WTC11 (cell line): ENCODE measurements around the gene ELMO1. TPM values are rescaled to one million over a fixed set of nuclear protein-coding genes. Genes with fewer than 3 reads are reported as not detected.

ENCODE experiments used
- ATAC-seq: fragments of 200-7000 bp; cut with Tn5 transposase; 2 replicates; pipeline ENCODE4 v1.10.0; 2021; ENCODE audit warnings: mild to moderate bottlenecking, moderate library complexity
- CTCF ChIA-PET: fragments of 300-600 bp; sonication (Branson Sonifier 250); formaldehyde crosslinking; loops from one replicate; lab custom pipeline; 2021; ENCODE audit warnings: antibody characterized with exemption; lab: Charles Lee
- POLR2A ChIA-PET: fragments of 350-600 bp; sonication (Branson Sonifier 250); formaldehyde crosslinking; loops from one replicate; lab custom pipeline; 2021; ENCODE audit warnings: antibody characterized with exemption; lab: Charles Lee
- DNase-seq: peaks from one replicate; pipeline ENCODE4 v3.0.0; 2021; ENCODE audit warnings: low spot score
- H3K27ac Mint-ChIP-seq: 2 replicates; pipeline ENCODE4 v1.8.0; 2021; ENCODE audit warnings: mixed read lengths
- H3K27me3 Mint-ChIP-seq: 2 replicates; pipeline ENCODE4 v1.8.0; 2021; ENCODE audit warnings: low read depth, mild to moderate bottlenecking, moderate library complexity, mixed read lengths
- H3K36me3 Mint-ChIP-seq: 2 replicates; pipeline ENCODE4 v1.8.0; 2021; ENCODE audit warnings: mixed read lengths
- H3K4me1 Mint-ChIP-seq: 2 replicates; pipeline ENCODE4 v1.8.0; 2022; ENCODE audit warnings: mixed read lengths
- H3K4me3 Mint-ChIP-seq: 2 replicates; pipeline ENCODE4 v1.8.0; 2021; ENCODE audit warnings: mild to moderate bottlenecking, moderate library complexity, mixed read lengths
- H3K9me3 Mint-ChIP-seq: 2 replicates; pipeline ENCODE4 v1.8.0; 2021; ENCODE audit warnings: mixed read lengths
- ARID4B ChIP-seq: sonication (generic); formaldehyde crosslinking; IDR thresholded peaks from 2 replicates; pipeline ENCODE4 v1.8.0; 2023; ENCODE audit warnings: missing genetic modification reagents, mild to moderate bottlenecking, borderline replicate concordance
- CDX4 ChIP-seq: fragments of 250-450 bp; sonication (Bioruptor Pico); IDR thresholded peaks from 2 replicates; pipeline ENCODE4 v1.9.0; 2021; ENCODE audit warnings: moderate library complexity, mild to moderate bottlenecking, inconsistent platforms, borderline replicate concordance
- EMX1 ChIP-seq: fragments of 250-450 bp; sonication (Bioruptor Pico); IDR thresholded peaks from 2 replicates; pipeline ENCODE4 v1.8.0; 2021; ENCODE audit warnings: mild to moderate bottlenecking
- GABPB1 ChIP-seq: sonication (generic); formaldehyde crosslinking; IDR thresholded peaks from 2 replicates; pipeline ENCODE4 v1.8.1; 2023; ENCODE audit warnings: mild to moderate bottlenecking, missing genetic modification reagents
- IRF1 ChIP-seq: sonication (generic); formaldehyde crosslinking; IDR thresholded peaks from 2 replicates; pipeline ENCODE4 v1.8.0; 2023; ENCODE audit warnings: missing genetic modification reagents
- KAT7 ChIP-seq: sonication (generic); formaldehyde crosslinking; IDR thresholded peaks from 2 replicates; pipeline ENCODE4 v1.8.1; 2023; ENCODE audit warnings: missing genetic modification reagents, mild to moderate bottlenecking, borderline replicate concordance
- NR3C1 ChIP-seq: sonication (generic); formaldehyde crosslinking; conservative IDR thresholded peaks from 2 replicates; pipeline ENCODE4 v1.8.1; 2023; ENCODE audit warnings: low read depth, mild to moderate bottlenecking, missing genetic modification reagents
- PREB ChIP-seq: sonication (generic); formaldehyde crosslinking; IDR thresholded peaks from 2 replicates; pipeline ENCODE4 v1.8.1; 2022; ENCODE audit warnings: mild to moderate bottlenecking, missing genetic modification reagents, moderate library complexity, borderline replicate concordance
- TCF7 ChIP-seq: sonication (generic); formaldehyde crosslinking; IDR thresholded peaks from 2 replicates; pipeline ENCODE4 v1.8.0; 2022; ENCODE audit warnings: mild to moderate bottlenecking, low read depth, missing genetic modification reagents, moderate library complexity
- ZNF532 ChIP-seq: fragments of 250-450 bp; sonication (Bioruptor Pico); IDR thresholded peaks from 2 replicates; pipeline ENCODE4 v1.9.0; 2021; ENCODE audit warnings: mild to moderate bottlenecking, borderline replicate concordance
- total RNA-seq: library from RNA; stranded (reverse); gene quantifications from 3 replicates; pipeline ENCODE4 v1.2.3, GENCODE V29; 2021

The ELMO1 gene
- total RNA-seq, 1 experiment from 2014 or later = 19.4 TPM

GRCh38 chr7:36984710-36985312 is 463.9 kb downstream of the ELMO1 start (continued):
- no peak for TF ChIP-seq TCF7 (CRISPR knock-in tag)
- no peak for TF ChIP-seq PREB (CRISPR knock-in tag)
- no peak for TF ChIP-seq CDX4 (CRISPR knock-in tag)
- TF ChIP-seq ZNF532 (CRISPR knock-in tag) = no peak
- TF ChIP-seq KAT7 (CRISPR knock-in tag) = no peak
- no peak for TF ChIP-seq IRF1
- TF ChIP-seq ARID4B (CRISPR knock-in tag) = no peak
- TF ChIP-seq NR3C1 (CRISPR knock-in tag) = no peak

- no peak for DNase-seq
- Mint-ChIP-seq H3K36me3 (no peaks in the 10 kb centered on the region), H3K27ac (no peak overlapping the region; the same call in 1 of the 2 replicates), H3K9me3 (no peaks in the 10 kb centered on the region), H3K27me3 (no peaks in the 10 kb centered on the region), H3K4me3 (no peak overlapping the region), H3K4me1 (peaks cover 33% of the 10 kb centered on the region)
- CTCF ChIA-PET = interaction anchor here (0.6 to 5.0 kb wide), 6 partner anchors 14 to 215 kb away, joined by 3 to 34 read pairs (median 6); no protein-coding TSS in a partner anchor
- ATAC-seq = no peak
- TF ChIP-seq EMX1 (CRISPR knock-in tag) (no peak), GABPB1 (CRISPR knock-in tag) (0 out of 2 replicates have a peak, but pooled peaks have one; percentile 15)
- POLR2A ChIA-PET = no interaction called here
Observed at GRCh38 chr7:36984041-36984521, 464.6 kb downstream of the ELMO1 start.
